Stimulated activated CD8-positive, alpha-beta memory T cell treated with anti-CD3 and anti-CD28 coated beads, Interleukin-15, amount 100 ng/mL, for 4 hours (primary cell): Measurements from ENCODE around the gene MMP23B.
"Not testable (repeated sequence)": the region's sequence is repeated elsewhere in the genome, so short reads cannot be mapped to it uniquely, and the experiment has no call there.

Source experiments
- DNase-seq, 2 donors: peaks; one replicate each; pipeline ENCODE4 v3.0.0-alpha.2; 2020; ENCODE audit warnings: low read depth in 2 of 2

Gene MMP23B

DNA sequence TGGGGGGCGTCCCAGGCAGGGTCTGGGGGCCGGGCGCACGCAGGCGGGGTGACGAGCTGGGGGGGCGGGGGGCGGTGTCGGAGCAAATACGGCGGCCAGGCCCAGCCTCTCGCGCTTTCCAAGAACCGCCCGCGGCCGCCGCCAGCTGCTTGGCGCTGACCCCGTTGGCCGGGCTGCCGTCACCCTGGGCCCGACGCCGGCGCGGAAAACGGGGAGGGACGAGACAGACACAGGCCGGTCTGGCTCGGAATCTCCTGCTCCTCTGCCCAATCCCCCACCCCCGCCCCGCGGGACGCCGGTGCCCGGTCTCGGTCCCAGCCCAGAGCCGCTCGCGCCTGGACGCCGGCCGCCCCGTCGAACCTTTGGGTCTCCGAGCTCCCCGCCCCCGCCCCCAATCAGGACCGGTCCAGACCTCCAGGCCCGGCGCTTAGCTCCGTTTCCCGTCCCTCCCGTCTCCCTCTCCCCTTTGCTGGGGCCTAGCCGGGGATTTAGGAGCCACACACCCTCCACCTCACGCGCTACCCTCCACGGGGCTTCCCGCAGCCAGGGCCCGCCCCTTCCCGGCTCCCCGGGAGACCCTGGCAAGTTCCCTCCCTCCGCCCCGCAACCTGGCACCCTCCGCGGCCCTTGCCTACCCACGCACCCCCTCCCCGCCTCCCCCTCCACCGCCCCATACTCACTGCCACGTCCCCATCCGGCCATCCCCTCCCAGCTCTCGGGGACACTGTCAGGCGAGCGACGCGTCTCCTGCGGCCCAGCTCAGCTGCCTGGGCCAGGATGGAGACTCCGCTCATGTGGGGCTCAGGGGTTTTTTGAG is 800 bp upstream of the MMP23B start:
- no peak for DNase-seq

DNA sequence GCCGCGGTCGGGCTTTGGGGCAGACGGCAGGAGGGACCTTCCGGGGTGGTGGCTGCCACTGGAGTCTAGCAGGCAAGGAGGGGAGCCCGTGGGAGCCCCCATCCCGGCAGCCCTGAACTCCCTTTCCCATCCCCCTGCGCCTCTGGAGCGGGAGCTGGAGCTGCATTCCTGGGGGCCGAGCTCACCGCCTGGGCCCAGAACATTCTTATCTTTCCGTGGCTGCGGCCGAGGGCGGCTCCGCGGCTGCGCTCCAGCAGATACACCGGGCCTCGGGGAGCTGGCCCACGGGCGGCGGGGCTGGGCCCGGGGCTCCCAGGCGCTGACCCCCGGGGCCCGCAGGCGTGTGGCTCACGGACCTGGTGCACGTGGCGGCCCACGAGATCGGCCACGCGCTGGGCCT is 1.4 kb downstream of the MMP23B start:
- DNase-seq = not testable (repeated sequence)

- DNase-seq = not testable (repeated sequence)
Observed at GRCh38 chr1:1634613-1635012, 2.6 kb downstream of the MMP23B start.

DNA sequence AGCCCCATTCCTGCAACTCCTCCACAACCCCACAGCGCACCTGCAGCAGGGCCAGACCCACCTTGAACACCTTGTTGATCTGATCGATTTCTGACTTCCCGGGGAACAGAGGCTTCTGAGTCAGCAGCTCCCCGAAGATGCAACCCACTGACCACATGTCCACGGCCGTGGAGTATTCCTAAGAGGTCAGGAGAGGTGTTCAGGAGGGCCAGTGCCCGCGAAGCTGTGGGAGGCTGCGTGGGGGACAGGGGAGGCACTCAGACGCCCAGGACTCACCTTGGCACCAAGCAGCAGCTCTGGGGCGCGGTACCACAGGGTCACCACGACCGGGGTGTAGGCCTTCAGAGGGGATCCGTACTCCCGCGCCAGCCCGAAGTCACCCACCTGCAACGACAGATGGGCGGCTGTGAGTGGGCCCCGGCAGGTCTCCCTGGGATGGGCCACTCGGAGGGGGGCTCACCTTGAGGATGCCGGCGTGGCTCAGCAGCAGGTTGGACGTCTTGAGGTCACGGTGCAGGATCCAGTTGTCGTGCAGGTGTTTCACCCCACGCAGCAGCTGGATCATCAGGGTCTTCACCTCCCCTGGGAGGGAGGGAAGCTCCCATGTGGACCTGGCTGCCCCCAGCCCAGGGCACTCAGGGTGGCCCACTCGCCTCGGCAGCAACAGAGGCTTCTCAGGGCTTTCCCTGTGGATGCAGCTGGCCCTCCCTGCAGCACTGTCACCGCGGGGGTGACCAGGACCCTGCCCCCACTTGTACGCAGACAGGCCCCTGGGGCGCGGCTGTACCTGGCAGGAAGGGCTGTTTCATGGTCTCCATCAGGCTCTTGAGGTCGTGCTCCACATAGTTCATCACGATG is 4.9 kb downstream of the MMP23B start:
- not testable (repeated sequence) for DNase-seq

GRCh38 chr1:1637479-1637875 is 5.5 kb downstream of the MMP23B start:
- not testable (repeated sequence) for DNase-seq

DNA sequence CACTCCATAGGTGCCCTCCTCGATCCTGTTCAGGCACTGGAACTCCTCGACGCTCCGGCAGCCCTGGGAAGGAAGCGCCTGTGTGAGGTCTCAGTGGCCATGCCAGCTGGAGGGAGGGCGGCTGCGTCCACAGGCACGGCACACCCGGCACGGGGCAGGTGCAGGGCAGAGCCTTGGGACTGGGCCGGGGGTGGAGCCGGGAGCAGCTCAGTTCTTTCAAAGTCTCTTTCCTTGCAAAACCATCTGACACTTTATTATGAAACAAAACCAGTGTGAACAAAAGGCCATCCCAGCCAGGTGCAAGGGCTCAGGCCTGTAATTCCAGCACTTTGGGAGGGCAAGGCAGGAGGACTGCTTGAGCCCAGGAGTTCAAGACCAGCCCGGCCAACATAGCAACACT is 6.6 kb downstream of the MMP23B start:
- DNase-seq = not testable (repeated sequence)

- DNase-seq = not testable (repeated sequence)
Observed at GRCh38 chr1:1639368-1639767, 7.4 kb downstream of the MMP23B start.

DNA sequence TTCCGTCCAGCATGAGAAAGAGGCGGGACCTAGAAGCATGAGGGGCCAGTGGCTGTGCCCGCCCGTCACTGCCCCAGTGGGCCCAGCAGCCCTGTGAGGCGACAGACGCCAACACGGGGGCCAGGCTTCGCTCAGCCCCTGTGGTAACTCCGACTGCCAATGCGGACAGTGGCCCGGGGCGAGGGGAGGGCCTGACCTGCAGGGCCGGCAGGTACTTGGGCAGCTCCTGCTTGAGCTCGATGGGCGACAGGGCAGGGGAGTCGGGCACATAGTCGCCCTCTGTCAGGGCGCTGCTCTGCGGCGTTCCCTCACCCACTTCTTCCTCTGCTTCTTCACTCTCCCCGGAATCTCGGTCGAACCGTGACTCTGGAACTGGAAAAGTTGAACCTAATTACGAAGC is 8.1 kb downstream of the MMP23B start:
- not testable (repeated sequence) for DNase-seq

- not testable (repeated sequence) for DNase-seq
Observed at GRCh38 chr1:1640711-1641461, 8.9 kb downstream of the MMP23B start.

- DNase-seq = not testable (repeated sequence)
Observed at GRCh38 chr1:1646326-1646725, 14.4 kb downstream of the MMP23B start.

DNA sequence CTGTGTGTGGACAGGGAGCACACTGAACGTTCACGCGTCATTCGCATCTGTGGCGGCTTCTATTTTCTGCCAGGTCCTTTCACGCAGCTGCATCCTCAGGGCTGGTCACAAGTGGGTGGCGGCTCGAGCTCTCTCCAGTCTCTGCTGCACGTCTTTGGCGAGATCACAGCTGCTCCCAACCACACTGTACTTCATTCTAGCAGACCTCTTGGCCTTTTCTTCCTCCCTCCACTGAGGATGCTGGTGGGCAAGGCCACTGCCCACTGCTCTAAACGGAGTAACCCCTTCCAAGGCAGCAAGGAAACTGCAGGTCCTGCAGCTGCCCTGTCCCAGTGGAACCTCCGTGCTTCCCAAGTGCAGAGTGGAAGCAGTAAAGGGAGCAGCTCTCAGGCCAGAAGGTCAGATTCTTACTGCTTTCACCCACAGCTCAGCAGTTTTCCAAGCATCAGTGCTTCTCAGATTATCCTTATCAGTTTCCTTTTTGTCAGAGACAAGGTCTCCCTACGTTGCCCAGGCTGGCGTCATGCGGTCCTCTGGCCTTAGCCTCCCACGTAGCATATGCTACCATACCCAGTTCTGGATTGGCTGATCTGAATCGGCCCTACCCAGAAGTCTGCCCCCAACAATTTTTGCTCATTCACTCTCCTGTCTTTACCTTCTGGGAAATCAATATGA is 15.7 kb downstream of the MMP23B start:
- not testable (repeated sequence) for DNase-seq

GRCh38 chr1:1648265-1648664 is 16.3 kb downstream of the MMP23B start:
- DNase-seq = not testable (repeated sequence)

DNA sequence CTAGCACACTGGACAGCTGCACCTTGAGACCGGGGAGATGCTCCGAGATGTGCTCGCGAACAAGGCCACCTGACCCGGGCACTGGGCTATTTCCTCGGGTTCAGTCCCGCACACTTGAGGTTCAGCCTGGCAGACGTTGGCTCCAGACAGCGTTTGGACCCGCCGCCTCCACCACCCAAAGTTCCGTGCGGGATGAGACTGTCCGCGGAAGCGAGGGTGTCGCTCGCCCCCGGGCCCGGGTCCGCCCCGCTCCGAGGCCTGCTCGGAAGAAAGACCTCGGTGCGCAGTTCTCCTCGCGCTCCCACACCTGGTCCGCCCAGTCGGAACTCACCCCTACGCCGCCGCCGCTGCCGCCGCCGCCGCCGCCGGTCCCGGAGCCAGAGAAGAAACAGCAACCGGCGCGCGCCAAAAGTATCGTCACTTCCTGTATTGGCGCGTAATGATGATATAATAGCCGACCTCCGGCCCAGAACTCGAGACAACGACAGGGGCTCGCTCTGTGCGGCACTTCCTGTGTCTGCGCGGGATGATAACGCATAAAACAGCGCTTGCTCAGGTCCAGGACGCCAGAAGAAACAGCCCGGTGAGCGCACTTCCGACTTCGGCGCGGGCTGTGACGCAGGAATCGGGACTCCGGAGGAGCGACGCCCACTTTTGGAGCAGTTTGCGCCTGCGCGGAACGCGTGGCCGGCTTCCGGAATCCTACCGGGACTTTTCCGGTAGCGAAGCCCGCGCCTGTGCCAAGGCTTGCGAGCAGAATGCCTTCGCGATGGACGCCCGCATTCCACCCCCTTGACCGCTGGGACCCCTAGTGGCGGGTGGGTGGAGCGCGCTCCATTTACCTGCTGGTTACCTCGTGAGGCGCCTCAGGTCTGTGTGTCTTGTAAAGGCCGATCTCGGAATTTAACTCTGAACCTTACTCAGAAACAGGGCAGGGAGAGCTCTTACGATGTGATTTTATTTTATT is 26.9 kb downstream of the MMP23B start, which contains the start of gene CDK11B:
Gene CDK11B (minus strand): TSS at position 422 of the 967 bp plus-strand sequence. CDS start 1,519 bp downstream, outside the sequence.
- peak; percentile 91 to 98 for DNase-seq

- DNase-seq = not testable (repeated sequence)
Observed at GRCh38 chr1:1662392-1662791, 30.4 kb downstream of the MMP23B start.

- DNase-seq = not testable (repeated sequence)
Observed at GRCh38 chr1:1662830-1663560, 31.0 kb downstream of the MMP23B start.

DNA sequence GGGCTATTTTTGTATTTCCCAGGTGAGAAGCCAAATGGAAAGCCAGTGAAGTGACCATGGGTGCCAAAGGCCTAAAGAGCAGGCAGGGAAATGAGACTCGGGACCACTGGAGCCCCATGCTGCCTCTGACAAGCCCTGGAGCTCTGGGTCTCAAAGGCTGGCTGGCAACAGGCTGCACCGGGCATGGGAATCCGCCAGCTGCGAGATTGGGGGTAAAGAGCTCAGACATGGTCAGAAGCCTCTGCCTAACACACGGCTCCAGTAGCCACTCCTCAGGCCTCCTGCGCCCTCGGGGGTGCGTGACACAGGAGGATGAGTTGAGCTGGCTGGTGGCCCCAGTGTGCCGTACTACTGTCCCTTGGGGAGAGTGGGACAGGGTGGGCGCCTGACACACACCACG is 32.3 kb downstream of the MMP23B start:
- DNase-seq = not testable (repeated sequence)

DNA sequence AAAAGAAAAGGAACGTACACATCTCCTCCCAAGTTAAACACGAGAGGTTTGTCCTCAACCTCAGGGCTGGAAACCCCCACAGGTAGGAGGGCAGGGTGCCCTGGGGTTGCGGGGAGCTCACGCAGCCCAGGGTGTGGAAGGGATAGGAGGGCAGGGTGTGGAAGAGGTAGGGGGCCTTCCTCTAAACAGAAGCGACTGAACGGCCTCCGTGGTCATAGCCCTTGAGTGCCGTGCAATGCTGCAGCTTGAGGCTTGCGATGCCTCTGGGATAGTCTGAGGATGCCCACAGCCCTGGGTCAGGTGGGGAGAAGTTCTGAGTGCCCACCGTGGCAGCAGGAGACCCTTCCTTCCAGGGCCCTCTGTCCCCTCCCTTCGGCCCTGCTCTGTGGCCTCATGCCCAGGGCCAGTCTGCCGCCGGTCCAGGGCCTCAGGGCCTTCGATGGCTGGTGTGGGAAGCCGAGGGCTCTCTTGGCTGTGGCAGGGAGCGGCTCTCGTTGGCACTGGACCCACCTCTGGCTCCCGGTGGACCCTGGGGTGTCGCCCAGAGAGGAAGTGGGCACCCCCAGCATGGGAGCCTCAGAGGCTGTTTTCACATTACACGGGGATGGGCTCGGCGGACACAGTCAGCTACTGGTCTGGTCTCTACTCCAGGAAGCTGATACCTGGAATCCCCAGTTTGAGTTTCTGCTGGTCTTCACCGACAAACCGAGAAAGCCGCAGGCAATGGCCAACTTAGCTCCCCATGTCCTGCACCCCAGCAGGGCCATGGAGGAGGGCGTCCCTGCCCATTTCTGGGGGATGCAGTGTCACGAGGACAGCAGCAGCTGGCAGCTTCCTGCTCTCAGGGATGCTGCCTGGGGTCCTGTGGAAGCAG is 33.2 kb downstream of the MMP23B start:
- no peak for DNase-seq

DNA sequence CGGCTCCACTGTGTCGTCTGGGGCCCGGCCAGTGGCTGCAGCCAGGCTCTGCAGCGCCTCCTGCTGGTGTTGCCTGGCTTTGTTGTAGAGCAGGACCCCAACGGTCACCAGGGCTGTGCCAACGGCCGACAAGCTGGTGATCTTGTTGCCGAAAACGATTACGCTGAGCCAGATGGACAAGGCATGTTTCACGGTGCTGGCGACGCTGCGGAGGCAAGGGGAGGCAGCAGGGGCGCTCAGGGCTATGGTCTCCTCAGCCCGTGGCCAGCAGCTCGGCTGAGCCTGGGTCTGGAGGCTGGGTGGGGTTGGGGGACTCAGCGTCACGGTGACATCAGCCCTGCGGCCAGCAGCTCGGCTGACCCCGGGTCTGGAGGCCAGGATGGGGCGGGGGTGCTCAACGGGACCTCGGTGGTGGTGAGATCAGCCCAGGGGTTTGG is 33.9 kb downstream of the MMP23B start:
- no peak for DNase-seq
